HepG2 (cell line): ENCODE results near the gene TSTD2. TPM values are rescaled to one million over a fixed set of nuclear protein-coding genes. Genes with fewer than 3 reads are reported as not detected.

Experiments used
- ATAC-seq: fragments of 200-7000 bp; cut with Tn5 transposase; 3 replicates; pipeline ENCODE4 v1.9.1; 2020; ENCODE audit warnings: mild to moderate bottlenecking, moderate library complexity
- BruUV-seq: library from RNA; stranded (reverse); fragments of 400-500 nt; replicated peaks from 2 replicates; lab custom pipeline; 2021; lab: Mats Ljungman, UMichigan
- CTCF ChIA-PET: fragments of 300-600 bp; formaldehyde crosslinking; extraction: SDS; loops from one replicate; lab custom pipeline; 2021; ENCODE audit warnings: low total read pairs, inconsistent platforms, low intra/inter-chr PET ratio; lab: Yijun Ruan, JAX
- POLR2A ChIA-PET: fragments of 350-600 bp; sonication (Branson Sonifier 250); formaldehyde crosslinking; loops from one replicate; lab custom pipeline; 2020; ENCODE audit warnings: antibody characterized with exemption, inconsistent platforms; lab: Yijun Ruan, JAX
- DNase-seq: peaks from one replicate; pipeline ENCODE4 v3.0.0-alpha.2; 2015; ENCODE audit warnings: low spot score
- FAIRE-seq: peaks from 3 replicates; lab custom pipeline; 2011; peaks lifted over from hg19 to GRCh38; lab: Jason Lieb, UNC
- H2AFZ ChIP-seq: one replicate; pipeline ENCODE4 v1.6.1; 2011; ENCODE audit warnings: low read length, inconsistent platforms
- H3K27ac ChIP-seq: fragments of 300-600 bp; 3 replicates; pipeline ENCODE4 v1.8.0; 2011; ENCODE audit warnings: mixed run types, mild to moderate bottlenecking, mixed read lengths, low read length, inconsistent platforms; ENCODE audit not compliant: insufficient read depth; ENCODE audit errors: extremely low read length
- H3K27me3 ChIP-seq, 2 experiments: fragments of 200-600 bp in 1 of 2; 2 replicates in 1 of 2; 3 replicates in 1 of 2; pipeline versions ENCODE4 v1.6.0 to v1.8.0; 2011; ENCODE audit warnings: low read length in 2 of 2, mild to moderate bottlenecking in 2 of 2, moderate library complexity in 2 of 2, inconsistent platforms in 1 of 2; ENCODE audit not compliant: insufficient read depth in 2 of 2, control insufficient read depth in 1 of 2
- H3K36me3 ChIP-seq, 2 experiments: fragments of 200-600 bp in 1 of 2; replicated peaks in 1 of 2; 2 replicates in 1 of 2; 3 replicates in 1 of 2; pipeline versions ENCODE4 v1.5.1 to v1.8.0; 2011; ENCODE audit warnings: low read length in 2 of 2, inconsistent platforms in 1 of 2; ENCODE audit not compliant: insufficient read depth in 2 of 2, control insufficient read depth in 1 of 2
- H3K4me1 ChIP-seq: 2 replicates; pipeline ENCODE4 v1.5.1; 2012; ENCODE audit warnings: low read length, inconsistent platforms; ENCODE audit not compliant: insufficient read depth
- H3K4me2 ChIP-seq: 2 replicates; pipeline ENCODE4 v1.6.0; 2011; ENCODE audit warnings: low read depth, low read length, inconsistent platforms
- H3K4me3 ChIP-seq, 3 experiments: fragments of 200-600 bp in 1 of 3; sonication (generic), shearing (Covaris generic) in 1 of 3; replicated peaks in 1 of 3; 2 replicates each; pipeline ENCODE4 v1.5.1; 2011 to 2016; ENCODE audit warnings: low read length in 3 of 3, inconsistent platforms in 2 of 3, low read depth in 2 of 3, mild to moderate bottlenecking in 2 of 3, control low read depth in 1 of 3, mixed read lengths in 1 of 3; ENCODE audit not compliant: insufficient read depth in 1 of 3
- H3K79me2 ChIP-seq: one replicate; pipeline ENCODE4 v1.6.1; 2011; ENCODE audit warnings: low read length, inconsistent platforms; ENCODE audit not compliant: insufficient read depth
- H3K9ac ChIP-seq: 2 replicates; pipeline ENCODE4 v1.6.0; 2011; ENCODE audit warnings: mild to moderate bottlenecking, low read depth, low read length, inconsistent platforms; ENCODE audit not compliant: insufficient read depth
- H3K9me3 ChIP-seq: 2 replicates; pipeline ENCODE4 v1.5.1; 2012; ENCODE audit warnings: mild to moderate bottlenecking, low read length
- H4K20me1 ChIP-seq: 2 replicates; pipeline ENCODE4 v1.6.0; 2011; ENCODE audit warnings: inconsistent platforms, mild to moderate bottlenecking, low read length, moderate library complexity; ENCODE audit not compliant: insufficient read depth
- MIXL1 ChIP-seq: IDR thresholded peaks from 2 replicates; pipeline ENCODE4 v1.6.1; 2016
- RAD21 ChIP-seq: fragments of 450-650 bp; formaldehyde crosslinking; IDR thresholded peaks from 2 replicates; pipeline ENCODE4 v1.5.0; 2020; ENCODE audit warnings: mild to moderate bottlenecking
- RFXANK ChIP-seq: IDR thresholded peaks from 2 replicates; pipeline ENCODE4 v1.6.1; 2016
- SMC3 ChIP-seq: IDR thresholded peaks from 2 replicates; pipeline ENCODE4 v1.6.1; 2011; ENCODE audit warnings: low read length, improper control_type of control experiment
- SPEN ChIP-seq: sonication (generic); formaldehyde crosslinking; IDR thresholded peaks from 2 replicates; pipeline ENCODE4 v1.5.1; 2020; ENCODE audit warnings: low read depth, mild to moderate bottlenecking, missing genetic modification reagents
- STAG1 ChIP-seq: sonication (generic); formaldehyde crosslinking; IDR thresholded peaks from 2 replicates; pipeline ENCODE4 v1.4.0; 2020; ENCODE audit warnings: missing genetic modification reagents
- ZNF629 ChIP-seq: sonication (generic); formaldehyde crosslinking; conservative IDR thresholded peaks from 2 replicates; pipeline ENCODE4 v1.5.0; 2020; ENCODE audit warnings: missing genetic modification reagents
- WGBS: methylation state at CpG from one replicate; pipeline ENCODE4 v1.1.6; 2017; ENCODE audit warnings: low lambda C conversion rate; 5-methylcytosine and 5-hydroxymethylcytosine counted together
- in situ Hi-C: cut with HindIII; loops from 2 replicates; pipeline ENCODE4 v1.10.0; 2017; ENCODE audit warnings: low pct_unique_long_range_greater_than_20kb; ENCODE audit not compliant: extremely low pct_ligation_motif_present
- intact Hi-C: fragments of 100-400 bp; cut with micrococcal nuclease; formaldehyde crosslinking; loops from one replicate; pipeline ENCODE4 v1.10.0; 2022; ENCODE audit not compliant: unreplicated experiment
- polyA plus RNA-seq, 8 experiments: library from polyadenylated mRNA; depleted of rRNA in 3 of 8; stranded (reverse) in 7 of 8; unstranded in 1 of 8; fragments of >200 nt; fragmentation: Illumina TruSeq in 4 of 8; extraction: Trizol in 4 of 8; gene quantifications; 2 replicates each; pipeline versions ENCODE4 v1.2.1 to v1.2.3, GENCODE V29; 2011 to 2016; ENCODE audit warnings: low read depth in 4 of 8, missing spikeins in 1 of 8, mixed read lengths in 1 of 8; ENCODE audit not compliant: insufficient read depth in 1 of 8
- total RNA-seq, 5 experiments: library from RNA; depleted of rRNA; stranded (reverse); fragments of >200 nt; fragmentation: Illumina TruSeq; extraction: Trizol; gene quantifications; 2 replicates each; pipeline ENCODE4 v1.2.3, GENCODE V29; 2016; ENCODE audit warnings: low read depth in 1 of 5
- TF ChIP-seq, protein P1 (sequence below): sonication (generic); formaldehyde crosslinking; conservative IDR thresholded peaks from 2 replicates; pipeline ENCODE4 v1.8.1; 2023; ENCODE audit warnings: missing genetic modification reagents
- TF ChIP-seq, protein P2 (sequence below): IDR thresholded peaks from 2 replicates; pipeline ENCODE4 v1.6.1; 2012; ENCODE audit warnings: low read depth, low read length, improper control_type of control experiment
- TF ChIP-seq, protein P3 (sequence below): sonication (generic); formaldehyde crosslinking; IDR thresholded peaks from 2 replicates; pipeline ENCODE4 v1.5.0; 2020; ENCODE audit warnings: mild to moderate bottlenecking, missing genetic modification reagents, moderate library complexity
- TF ChIP-seq, protein P4 (sequence below): sonication (generic); formaldehyde crosslinking; IDR thresholded peaks from 2 replicates; pipeline ENCODE4 v1.8.0; 2022; ENCODE audit warnings: missing genetic modification reagents, mild to moderate bottlenecking, borderline replicate concordance

TSTD2 gene
- total and polyA plus RNA-seq, 2 of the 13 experiments (the other 11 are each of a cell fraction or from before 2014, with no cell fraction given) = 16.0 to 23.1 TPM

DNA sequence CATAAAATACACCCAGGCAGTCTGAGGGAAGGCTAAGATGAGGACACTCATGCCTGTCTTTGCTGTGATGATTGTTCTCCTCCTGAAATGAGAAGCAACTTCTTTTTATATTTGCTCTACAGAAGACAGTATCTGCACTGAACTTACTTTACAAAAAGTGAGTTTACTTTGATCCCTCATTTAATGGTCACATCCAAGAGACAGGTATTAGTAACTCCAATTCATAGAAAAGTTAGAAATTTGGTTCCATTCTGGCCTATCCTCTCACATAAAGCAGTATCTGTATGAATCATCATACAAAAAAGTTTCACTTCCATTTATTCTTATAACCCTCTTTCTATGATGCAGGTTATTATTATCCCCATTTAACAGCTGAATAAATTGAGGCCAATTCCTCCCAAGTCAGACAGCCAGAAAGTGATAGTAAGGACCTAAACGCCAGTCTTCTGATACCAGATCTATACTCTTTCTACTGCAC lies 15.2 kb downstream of the TSTD2 start:
- no peaks in the 10 kb centered on the region for H4K20me1 ChIP-seq
- no peaks in the 10 kb centered on the region for H3K9me3 ChIP-seq
- H3K4me3 ChIP-seq = no peak overlapping the region
- DNase-seq (no peak), FAIRE-seq (no peak), ATAC-seq (no peak)
- CTCF ChIA-PET = no interaction called here
- H3K36me3 ChIP-seq = peaks cover 7 to 35% of the 10 kb centered on the region in 2 experiments
- in situ Hi-C loops = loop anchor here (25.0 kb wide), 1 partner anchor 756 kb away; the partner anchor contains the start of gene ZNF782
- H3K4me1 ChIP-seq = no peaks in the 10 kb centered on the region
- BruUV-seq = no TSS peak
- TF ChIP-seq, protein P1, sequence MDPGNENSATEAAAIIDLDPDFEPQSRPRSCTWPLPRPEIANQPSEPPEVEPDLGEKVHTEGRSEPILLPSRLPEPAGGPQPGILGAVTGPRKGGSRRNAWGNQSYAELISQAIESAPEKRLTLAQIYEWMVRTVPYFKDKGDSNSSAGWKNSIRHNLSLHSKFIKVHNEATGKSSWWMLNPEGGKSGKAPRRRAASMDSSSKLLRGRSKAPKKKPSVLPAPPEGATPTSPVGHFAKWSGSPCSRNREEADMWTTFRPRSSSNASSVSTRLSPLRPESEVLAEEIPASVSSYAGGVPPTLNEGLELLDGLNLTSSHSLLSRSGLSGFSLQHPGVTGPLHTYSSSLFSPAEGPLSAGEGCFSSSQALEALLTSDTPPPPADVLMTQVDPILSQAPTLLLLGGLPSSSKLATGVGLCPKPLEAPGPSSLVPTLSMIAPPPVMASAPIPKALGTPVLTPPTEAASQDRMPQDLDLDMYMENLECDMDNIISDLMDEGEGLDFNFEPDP = no peak
- TF ChIP-seq SPEN = no peak
- TF ChIP-seq ZNF629 (CRISPR knock-in tag) = peak; percentile 40
- no peak overlapping the region for H2AFZ ChIP-seq
- WGBS = 97% methylated on average over 1 of the region's 1 CpG
- H3K27me3 ChIP-seq = no peaks in the 10 kb centered on the region
- H3K27ac ChIP-seq = no peak overlapping the region
- no peak overlapping the region for H3K4me2 ChIP-seq
- POLR2A ChIA-PET = interaction anchor here (2.1 kb wide), 1 partner anchor 15 kb away, joined by 7 read pairs; the partner anchor contains the start of genes NCBP1 and TSTD2
- no peaks in the 10 kb centered on the region for H3K79me2 ChIP-seq
- intact Hi-C loops = loop anchor here (5.0 kb wide), 3 partner anchors 206 to 761 kb away; partner anchors contain the start of gene TDRD7
- no peak overlapping the region for H3K9ac ChIP-seq

DNA sequence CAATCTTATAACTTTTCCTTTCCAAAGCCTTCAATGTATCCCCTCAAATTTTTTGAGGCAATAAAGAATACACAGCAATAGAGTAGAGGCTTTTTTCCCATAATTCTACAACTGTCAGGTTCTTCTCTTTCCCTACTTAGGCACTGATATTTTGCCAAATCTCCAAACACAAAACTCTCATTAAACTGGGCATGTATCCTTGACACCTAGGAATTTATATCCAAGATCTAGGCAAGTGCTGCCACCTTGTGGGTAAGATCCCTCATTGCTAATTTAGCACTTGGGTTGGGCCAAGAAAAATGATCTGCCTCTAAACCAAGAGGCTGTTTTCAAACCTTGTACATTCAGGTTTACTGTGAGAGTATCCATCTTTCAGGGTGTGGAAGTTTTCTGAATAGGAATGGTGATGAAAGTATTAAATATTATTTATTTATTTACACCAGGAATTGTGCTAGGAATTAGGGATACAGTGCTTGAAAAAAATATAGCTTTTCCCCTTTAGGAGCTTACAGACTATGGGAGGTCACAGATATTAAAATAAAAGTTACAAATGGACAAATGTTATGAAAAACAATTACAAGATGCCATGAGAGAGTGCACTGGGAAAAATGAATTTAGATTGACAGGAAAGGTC lies 17.6 kb downstream of the TSTD2 start:
- Histone ChIP-seq H3K4me3 (no peak overlapping the region), H2AFZ (no peak overlapping the region), H3K27me3 (no peaks in the 10 kb centered on the region), H3K4me2 (no peak overlapping the region), H3K4me1 (no peaks in the 10 kb centered on the region), H3K36me3 (peaks cover 10 to 42% of the 10 kb centered on the region in 2 experiments), H3K27ac (no peak overlapping the region), H3K79me2 (no peaks in the 10 kb centered on the region), H4K20me1 (no peaks in the 10 kb centered on the region), H3K9me3 (no peaks in the 10 kb centered on the region), H3K9ac (no peak overlapping the region)
- ChIA-PET POLR2A (no interaction called here), CTCF (interaction anchor here (0.9 to 1.7 kb wide), 3 partner anchors 147 to 228 kb away, joined by 3 to 15 read pairs (median 3); no protein-coding TSS in a partner anchor)
- in situ Hi-C loops (loop anchor here (25.0 kb wide), 1 partner anchor 753 kb away; the partner anchor contains the start of gene ZNF782), intact Hi-C loops (loop anchor here (1.0 to 5.0 kb wide), 4 partner anchors 147 to 758 kb away; partner anchors contain the start of gene TDRD7)
- BruUV-seq = no TSS peak
- TF ChIP-seq, protein P2, sequence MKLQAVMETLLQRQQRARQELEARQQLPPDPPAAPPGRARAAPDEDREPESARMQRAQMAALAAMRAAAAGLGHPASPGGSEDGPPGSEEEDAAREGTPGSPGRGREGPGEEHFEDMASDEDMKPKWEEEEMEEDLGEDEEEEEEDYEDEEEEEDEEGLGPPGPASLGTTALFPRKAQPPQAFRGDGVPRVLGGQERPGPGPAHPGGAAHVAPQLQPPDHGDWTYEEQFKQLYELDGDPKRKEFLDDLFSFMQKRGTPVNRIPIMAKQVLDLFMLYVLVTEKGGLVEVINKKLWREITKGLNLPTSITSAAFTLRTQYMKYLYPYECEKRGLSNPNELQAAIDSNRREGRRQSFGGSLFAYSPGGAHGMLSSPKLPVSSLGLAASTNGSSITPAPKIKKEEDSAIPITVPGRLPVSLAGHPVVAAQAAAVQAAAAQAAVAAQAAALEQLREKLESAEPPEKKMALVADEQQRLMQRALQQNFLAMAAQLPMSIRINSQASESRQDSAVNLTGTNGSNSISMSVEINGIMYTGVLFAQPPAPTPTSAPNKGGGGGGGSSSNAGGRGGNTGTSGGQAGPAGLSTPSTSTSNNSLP = 0 out of 2 replicates have a peak, but pooled peaks have one; percentile 35
- peak; percentile 68 for TF ChIP-seq MIXL1 (CRISPR knock-in tag)
- no peak for TF ChIP-seq RFXANK
- TF ChIP-seq, protein P3, sequence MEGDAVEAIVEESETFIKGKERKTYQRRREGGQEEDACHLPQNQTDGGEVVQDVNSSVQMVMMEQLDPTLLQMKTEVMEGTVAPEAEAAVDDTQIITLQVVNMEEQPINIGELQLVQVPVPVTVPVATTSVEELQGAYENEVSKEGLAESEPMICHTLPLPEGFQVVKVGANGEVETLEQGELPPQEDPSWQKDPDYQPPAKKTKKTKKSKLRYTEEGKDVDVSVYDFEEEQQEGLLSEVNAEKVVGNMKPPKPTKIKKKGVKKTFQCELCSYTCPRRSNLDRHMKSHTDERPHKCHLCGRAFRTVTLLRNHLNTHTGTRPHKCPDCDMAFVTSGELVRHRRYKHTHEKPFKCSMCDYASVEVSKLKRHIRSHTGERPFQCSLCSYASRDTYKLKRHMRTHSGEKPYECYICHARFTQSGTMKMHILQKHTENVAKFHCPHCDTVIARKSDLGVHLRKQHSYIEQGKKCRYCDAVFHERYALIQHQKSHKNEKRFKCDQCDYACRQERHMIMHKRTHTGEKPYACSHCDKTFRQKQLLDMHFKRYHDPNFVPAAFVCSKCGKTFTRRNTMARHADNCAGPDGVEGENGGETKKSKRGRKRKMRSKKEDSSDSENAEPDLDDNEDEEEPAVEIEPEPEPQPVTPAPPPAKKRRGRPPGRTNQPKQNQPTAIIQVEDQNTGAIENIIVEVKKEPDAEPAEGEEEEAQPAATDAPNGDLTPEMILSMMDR = peak; percentile 82
- TF ChIP-seq RAD21 (CRISPR knock-in tag) = peak; percentile 52; the same call in 1 of the 2 replicates
- peak; percentile 76 for TF ChIP-seq SMC3
- peak; percentile 83 for TF ChIP-seq STAG1
- TF ChIP-seq, protein P4, sequence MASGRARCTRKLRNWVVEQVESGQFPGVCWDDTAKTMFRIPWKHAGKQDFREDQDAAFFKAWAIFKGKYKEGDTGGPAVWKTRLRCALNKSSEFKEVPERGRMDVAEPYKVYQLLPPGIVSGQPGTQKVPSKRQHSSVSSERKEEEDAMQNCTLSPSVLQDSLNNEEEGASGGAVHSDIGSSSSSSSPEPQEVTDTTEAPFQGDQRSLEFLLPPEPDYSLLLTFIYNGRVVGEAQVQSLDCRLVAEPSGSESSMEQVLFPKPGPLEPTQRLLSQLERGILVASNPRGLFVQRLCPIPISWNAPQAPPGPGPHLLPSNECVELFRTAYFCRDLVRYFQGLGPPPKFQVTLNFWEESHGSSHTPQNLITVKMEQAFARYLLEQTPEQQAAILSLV (CRISPR knock-in tag) = no peak
- peak; percentile 49; the same call in 1 of the 3 replicates for ATAC-seq
- FAIRE-seq = peak; percentile 82
- DNase-seq = peak; percentile 39
